ENCODE measurements around the gene POP4.
"Not testable (repeated sequence)": the region's sequence is repeated elsewhere in the genome, so short reads cannot be mapped to it uniquely, and the experiment has no call there.

Gene POP4

GRCh38 chr19:29610574-29611271, 4.6 kb downstream of the POP4 start:
- peak; percentile 90 for DNase-seq (ENCODE audit: low read depth, low spot score)

- DNase-seq (ENCODE audit: low read depth, low spot score): no peak
Measured at GRCh38 chr19:29612121-29612520, 6.0 kb downstream of the POP4 start.

- no peak for DNase-seq (ENCODE audit: low read depth, low spot score)
Measured at GRCh38 chr19:29612801-29613595, 6.9 kb downstream of the POP4 start.

GRCh38 chr19:29614046-29614445, 8.0 kb downstream of the POP4 start:
- no peak for DNase-seq (ENCODE audit: low read depth, low spot score)

- DNase-seq (ENCODE audit: low read depth, low spot score): no peak
Measured at GRCh38 chr19:29614780-29615179, 8.7 kb downstream of the POP4 start.

- no peak for DNase-seq (ENCODE audit: low read depth, low spot score)
Measured at GRCh38 chr19:29615891-29616425, 9.9 kb downstream of the POP4 start.

GRCh38 chr19:29616541-29616940, 10.5 kb downstream of the POP4 start:
- no peak for DNase-seq (ENCODE audit: low read depth, low spot score)

- no peak for DNase-seq (ENCODE audit: low read depth, low spot score)
Measured at GRCh38 chr19:29617366-29618266, 11.5 kb downstream of the POP4 start.

- DNase-seq (ENCODE audit: low read depth, low spot score): no peak
Measured at GRCh38 chr19:29618434-29618833, 12.4 kb downstream of the POP4 start.

GRCh38 chr19:29618871-29619270, 12.8 kb downstream of the POP4 start:
- DNase-seq (ENCODE audit: low read depth, low spot score): no peak

- DNase-seq (ENCODE audit: low read depth, low spot score): no peak
Measured at GRCh38 chr19:29620931-29621351, 14.9 kb downstream of the POP4 start.

GRCh38 chr19:29622166-29623070, 16.3 kb downstream of the POP4 start:
- peak; percentile 71 for DNase-seq (ENCODE audit: low read depth, low spot score)

GRCh38 chr19:29623726-29624488, 17.8 kb downstream of the POP4 start:
- no peak for DNase-seq (ENCODE audit: low read depth, low spot score)

- DNase-seq (ENCODE audit: low read depth, low spot score): peak; percentile 26
Measured at GRCh38 chr19:29624489-29625185, 18.6 kb downstream of the POP4 start.

- no peak for DNase-seq (ENCODE audit: low read depth, low spot score)
Measured at GRCh38 chr19:29625186-29625651, 19.1 kb downstream of the POP4 start.

- DNase-seq (ENCODE audit: low read depth, low spot score): no peak
Measured at GRCh38 chr19:29626386-29626785, 20.3 kb downstream of the POP4 start.

GRCh38 chr19:29626832-29627231, 20.7 kb downstream of the POP4 start:
- DNase-seq (ENCODE audit: low read depth, low spot score): not testable (repeated sequence)

GRCh38 chr19:29628661-29629385, 22.7 kb downstream of the POP4 start:
- no peak for DNase-seq (ENCODE audit: low read depth, low spot score)
